H9 (cell line): ENCODE results near the gene GNPTAB. TPM values are rescaled to one million over a fixed set of nuclear protein-coding genes. Genes with fewer than 3 reads are reported as not detected.

Experiments used
- DNase-seq: peaks from one replicate; pipeline ENCODE4 v3.0.0-alpha.2; 2017
- H2AFZ ChIP-seq: one replicate; pipeline ENCODE4 v1.6.1; 2013; ENCODE audit warnings: mild to moderate bottlenecking, low read length, control low read depth, moderate library complexity
- H2AK5ac ChIP-seq: 2 replicates; pipeline ENCODE4 v1.6.1; 2013; ENCODE audit warnings: low read length, control low read depth, mixed read lengths; ENCODE audit not compliant: insufficient read length
- H2BK120ac ChIP-seq: one replicate; pipeline ENCODE4 v1.6.1; 2013; ENCODE audit warnings: low read depth, mild to moderate bottlenecking, low read length, control low read depth, inconsistent platforms; ENCODE audit not compliant: poor library complexity, severe bottlenecking
- H2BK12ac ChIP-seq: 2 replicates; pipeline ENCODE4 v1.6.1; 2013; ENCODE audit warnings: low read length, control low read depth, mixed read lengths, low read depth; ENCODE audit not compliant: insufficient read length
- H2BK15ac ChIP-seq: 2 replicates; pipeline ENCODE4 v1.6.1; 2013; ENCODE audit warnings: low read depth, low read length, control low read depth
- H2BK20ac ChIP-seq: one replicate; pipeline ENCODE4 v1.6.1; 2013; ENCODE audit warnings: low read depth, mild to moderate bottlenecking, low read length, control low read depth, inconsistent platforms; ENCODE audit not compliant: poor library complexity, severe bottlenecking
- H2BK5ac ChIP-seq: 2 replicates; pipeline ENCODE4 v1.6.1; 2013; ENCODE audit warnings: low read length, control low read depth, mixed read lengths; ENCODE audit not compliant: insufficient read length
- H3K14ac ChIP-seq: 2 replicates; pipeline ENCODE4 v1.6.1; 2013; ENCODE audit warnings: low read length, control low read depth; ENCODE audit not compliant: insufficient read depth
- H3K18ac ChIP-seq: 2 replicates; pipeline ENCODE4 v1.6.1; 2013; ENCODE audit warnings: low read depth, mild to moderate bottlenecking, mixed read lengths, low read length, control low read depth; ENCODE audit not compliant: insufficient read length
- H3K23ac ChIP-seq: 2 replicates; pipeline ENCODE4 v1.6.1; 2013; ENCODE audit warnings: low read length, control low read depth, mixed read lengths, low read depth; ENCODE audit not compliant: insufficient read length
- H3K23me2 ChIP-seq: 2 replicates; pipeline ENCODE4 v1.6.1; 2013; ENCODE audit warnings: low read depth, mild to moderate bottlenecking, mixed read lengths, low read length, control low read depth; ENCODE audit not compliant: insufficient read length, poor library complexity, severe bottlenecking
- H3K27ac ChIP-seq: 2 replicates; pipeline ENCODE4 v1.5.1; 2013; ENCODE audit warnings: low read length, control low read depth, mixed read lengths, low read depth; ENCODE audit not compliant: insufficient read length
- H3K27me3 ChIP-seq: 2 replicates; pipeline ENCODE4 v1.6.1; 2013; ENCODE audit warnings: low read length, control low read depth, inconsistent platforms; ENCODE audit not compliant: insufficient read depth
- H3K4ac ChIP-seq: 2 replicates; pipeline ENCODE4 v1.6.1; 2013; ENCODE audit warnings: low read depth, mild to moderate bottlenecking, control low read depth, inconsistent platforms, low read length, moderate library complexity
- H3K4me1 ChIP-seq: 2 replicates; pipeline ENCODE4 v1.6.1; 2013; ENCODE audit warnings: low read length, control low read depth, inconsistent platforms; ENCODE audit not compliant: insufficient read depth
- H3K4me2 ChIP-seq: 2 replicates; pipeline ENCODE4 v1.6.1; 2013; ENCODE audit warnings: low read length, control low read depth, mixed read lengths; ENCODE audit not compliant: insufficient read length, insufficient read depth
- H3K56ac ChIP-seq: 2 replicates; pipeline ENCODE4 v1.6.1; 2013; ENCODE audit warnings: low read depth, mild to moderate bottlenecking, mixed read lengths, low read length, control low read depth; ENCODE audit not compliant: insufficient read length
- H3K79me1 ChIP-seq: 2 replicates; pipeline ENCODE4 v1.6.1; 2013; ENCODE audit warnings: low read depth, mild to moderate bottlenecking, moderate library complexity, low read length, control low read depth, inconsistent platforms; ENCODE audit not compliant: insufficient read depth, poor library complexity, severe bottlenecking
- H3K79me2 ChIP-seq: 2 replicates; pipeline ENCODE4 v1.6.1; 2013; ENCODE audit warnings: low read length, control low read depth, inconsistent platforms; ENCODE audit not compliant: insufficient read depth
- H3K9ac ChIP-seq: 2 replicates; pipeline ENCODE4 v1.6.1; 2013; ENCODE audit warnings: low read length, control low read depth, mixed read lengths; ENCODE audit not compliant: insufficient read length; ENCODE audit errors: extremely low read depth
- H3K9me3 ChIP-seq: one replicate; pipeline ENCODE4 v1.6.1; 2013; ENCODE audit warnings: low read depth, low read length, inconsistent platforms; ENCODE audit not compliant: control insufficient read depth
- H3T11ph ChIP-seq: one replicate; pipeline ENCODE4 v1.6.1; 2013; ENCODE audit warnings: mild to moderate bottlenecking, low read length, control low read depth, inconsistent platforms
- H4K20me1 ChIP-seq: one replicate; pipeline ENCODE4 v1.6.1; 2013; ENCODE audit not compliant: control insufficient read depth, insufficient read length, insufficient read depth
- H4K5ac ChIP-seq: 2 replicates; pipeline ENCODE4 v1.6.1; 2013; ENCODE audit warnings: low read depth, mild to moderate bottlenecking, mixed read lengths, low read length, control low read depth; ENCODE audit not compliant: insufficient read length
- H4K8ac ChIP-seq: replicated peaks from 2 replicates; pipeline ENCODE4 v1.6.1; 2013; ENCODE audit warnings: low read length, control low read depth, mixed read lengths, low read depth; ENCODE audit not compliant: insufficient read length
- H4K91ac ChIP-seq: 2 replicates; pipeline ENCODE4 v1.6.1; 2013; ENCODE audit warnings: low read depth, mild to moderate bottlenecking, moderate library complexity, mixed read lengths, low read length, control low read depth; ENCODE audit not compliant: insufficient read length
- H3K27ac Mint-ChIP-seq, 3 experiments: 2 replicates in 2 of 3; 3 replicates in 1 of 3; pipeline ENCODE4 v1.8.0; 2020 to 2021; ENCODE audit warnings: mixed read lengths in 3 of 3, mild to moderate bottlenecking in 1 of 3, moderate library complexity in 1 of 3
- H3K27me3 Mint-ChIP-seq: 2 replicates; pipeline ENCODE4 v1.8.0; 2021; ENCODE audit warnings: low read depth, mild to moderate bottlenecking, moderate library complexity, mixed read lengths
- H3K36me3 Mint-ChIP-seq, 3 experiments: 2 replicates in 2 of 3; 3 replicates in 1 of 3; pipeline ENCODE4 v1.8.0; 2020 to 2021; ENCODE audit warnings: low read depth in 3 of 3, mixed read lengths in 3 of 3; ENCODE audit not compliant: insufficient read depth in 1 of 3
- H3K4me1 Mint-ChIP-seq, 2 experiments: 2 replicates each; pipeline ENCODE4 v1.8.0; 2020; ENCODE audit warnings: mixed read lengths in 2 of 2
- H3K4me3 Mint-ChIP-seq, 2 experiments: 2 replicates in 1 of 2; 3 replicates in 1 of 2; pipeline ENCODE4 v1.8.0; 2020 to 2021; ENCODE audit warnings: mild to moderate bottlenecking in 2 of 2, mixed read lengths in 2 of 2, moderate library complexity in 1 of 2
- H3K9me3 Mint-ChIP-seq, 2 experiments: 2 replicates in 1 of 2; 3 replicates in 1 of 2; pipeline ENCODE4 v1.8.0; 2020; ENCODE audit warnings: mild to moderate bottlenecking in 2 of 2, mixed read lengths in 2 of 2, moderate library complexity in 1 of 2
- CTCF ChIP-seq: fragments of 200-600 bp; sonication (generic); conservative IDR thresholded peaks from 3 replicates; pipeline ENCODE4 v1.8.0; 2021; ENCODE audit warnings: antibody characterized with exemption, mild to moderate bottlenecking
- WGBS: extraction: QIAGEN DNeasy Blood & Tissue Kit; methylation state at CpG from one replicate; pipeline ENCODE4 v1.1.7; 2013; ENCODE audit warnings: missing lambda C conversion rate, low lambda C conversion rate, mixed read lengths; ENCODE audit not compliant: insufficient read length; ENCODE audit errors: extremely low coverage; 5-methylcytosine and 5-hydroxymethylcytosine counted together
- total RNA-seq: library from RNA; stranded (reverse); gene quantifications from 2 replicates; pipeline ENCODE4 v1.2.1, GENCODE V29; 2021

The GNPTAB gene
- total RNA-seq, 1 experiment from 2014 or later = 44.3 TPM

- no peaks in the 10 kb centered on the region for H3K27me3 Mint-ChIP-seq
- no peaks in the 10 kb centered on the region for H3K9me3 ChIP-seq
- no peaks in the 10 kb centered on the region for H3K4me1 ChIP-seq
These were observed 53.3 kb downstream of the GNPTAB start for GRCh38 chr12:101777485-101777884.

More at GRCh38 chr12:101777485-101777884, 53.3 kb downstream of the GNPTAB start:
- H3K27ac Mint-ChIP-seq = peak overlapping the region in 2 of 3 experiments; percentile 53 to 55; a peak in 4 of 7 replicates
- Histone ChIP-seq H4K20me1 (no peaks in the 10 kb centered on the region), H2BK12ac (no peak overlapping the region), H3K27ac (no peak overlapping the region), H3K4ac (no peak overlapping the region), H2BK120ac (no peak overlapping the region), H2AK5ac (no peak overlapping the region), H2BK15ac (no peak overlapping the region), H3K79me1 (no peaks in the 10 kb centered on the region), H2AFZ (no peak overlapping the region), H2BK5ac (no peak overlapping the region), H3K9ac (no peak overlapping the region), H3K23me2 (no peaks in the 10 kb centered on the region), H3K23ac (no peak overlapping the region), H3K14ac (no peak overlapping the region), H3K27me3 (no peaks in the 10 kb centered on the region), H3K56ac (no peak overlapping the region), H4K91ac (no peak overlapping the region), H3T11ph (no peak overlapping the region), H2BK20ac (no peak overlapping the region), H3K79me2 (no peaks in the 10 kb centered on the region), H4K8ac (no peak overlapping the region), H3K18ac (no peak overlapping the region), H4K5ac (no peak overlapping the region), H3K4me2 (no peak overlapping the region)
- no peak overlapping the region for H3K4me3 Mint-ChIP-seq
- H3K9me3 Mint-ChIP-seq = no peaks in the 10 kb centered on the region
- H3K36me3 Mint-ChIP-seq = peaks cover 3 to 40% (median 25%) of the 10 kb centered on the region in 3 experiments; a peak in 6 of 7 replicates
- WGBS = no CpG with 5 or more reads among the region's 3 CpGs
- H3K4me1 Mint-ChIP-seq = peaks cover 0 to 2% of the 10 kb centered on the region in 2 experiments; a peak in 1 of 4 replicates
- TF ChIP-seq CTCF = no peak
- DNase-seq = no peak
